Gastrocnemius medialis (tissue), 4 donors: ENCODE measurements around the gene USP5.

Experiments used
- CTCF ChIP-seq, 5 experiments: fragments of 450-650 bp in 3 of 5; fragments of 200-600 bp in 2 of 5; sonication (generic) in 2 of 5; IDR thresholded peaks in 4 of 5; conservative IDR thresholded peaks in 1 of 5; 1 replicate in 4 of 5; 2 replicates in 1 of 5; pipeline ENCODE4 v1.5.1; 2016 to 2019; ENCODE audit warnings: antibody characterized with exemption in 5 of 5, mild to moderate bottlenecking in 3 of 5, moderate library complexity in 3 of 5
- POLR2A ChIP-seq, 2 donors: fragments of 450-650 bp; IDR thresholded peaks; one replicate each; pipeline ENCODE4 v1.6.1; 2017; ENCODE audit warnings: antibody characterized with exemption in 2 of 2, mild to moderate bottlenecking in 2 of 2, moderate library complexity in 2 of 2

GRCh38 chr12:6838854-6839253 is 13.1 kb upstream of the USP5 start:
- TF ChIP-seq CTCF (IDR thresholded peaks at IDR 0.05 in 4 of 5, conservative IDR thresholded peaks at IDR 0.05 in 1 of 5) (no peak), POLR2A (IDR thresholded peaks at IDR 0.05) (no peak)
